ENCODE measurements around the gene CTDNEP1.

CTDNEP1 gene

DNA sequence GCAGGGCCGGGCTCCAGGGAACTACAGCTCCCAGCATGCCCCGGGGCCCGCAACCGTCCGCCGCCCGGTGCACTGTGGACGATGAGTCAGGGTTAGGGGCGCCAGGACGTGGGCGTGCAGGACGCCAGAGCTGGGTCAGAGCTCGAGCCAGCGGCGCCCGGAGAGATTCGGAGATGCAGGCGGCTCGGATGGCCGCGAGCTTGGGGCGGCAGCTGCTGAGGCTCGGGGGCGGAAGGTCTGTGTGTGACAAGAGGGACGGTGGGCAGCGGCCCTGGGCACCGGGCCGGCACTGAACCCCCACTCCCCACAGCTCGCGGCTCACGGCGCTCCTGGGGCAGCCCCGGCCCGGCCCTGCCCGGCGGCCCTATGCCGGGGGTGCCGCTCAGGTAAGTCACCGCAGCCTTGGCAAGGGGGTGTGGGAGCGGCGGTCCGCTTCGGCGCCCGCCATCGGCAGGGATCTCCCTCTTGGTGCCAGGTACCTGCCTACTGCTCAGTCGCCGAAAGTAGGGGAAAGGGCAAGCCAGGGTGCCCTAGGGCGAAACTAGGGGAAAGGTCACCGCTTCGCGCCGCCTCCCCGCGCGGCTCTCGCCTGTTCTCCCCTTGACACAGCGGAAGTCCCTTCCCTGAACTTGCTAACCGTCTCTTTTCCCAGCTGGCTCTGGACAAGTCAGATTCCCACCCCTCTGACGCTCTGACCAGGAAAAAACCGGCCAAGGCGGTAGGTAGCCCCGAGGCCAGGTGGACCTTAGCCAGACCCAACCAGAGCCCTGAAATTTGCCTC, 31.5 kb downstream of the CTDNEP1 start, which contains the start of the genes ACADVL and DLG4:
ACADVL (plus strand) TSS at position 127 of the 781 bp plus-strand sequence; CDS start at position 174, 47 bp downstream.
DLG4 (minus strand) TSS at position 25 of the 781 bp plus-strand sequence.
- Histone ChIP-seq H3K4me3 (ENCODE audit: low read length in 2 of 2) (peak within 1 kb of the TSS; percentile 87 to 93), H3K36me3 (ENCODE audit: control insufficient read depth in 2 of 2, insufficient read depth in 2 of 2, low read length in 2 of 2) (peaks cover 25 to 26% of the 10 kb centered on the region in 2 donors), H3K9me3 (ENCODE audit: control insufficient read depth in 2 of 2, low read length in 2 of 2) (no peaks in the 10 kb centered on the region), H3K27me3 (ENCODE audit: control insufficient read depth in 1 of 2, insufficient read depth in 2 of 2, low read length in 2 of 2) (no peaks in the 10 kb centered on the region), H3K27ac (ENCODE audit: low read length) (peak within 1 kb of the TSS; percentile 96), H3K4me1 (ENCODE audit: control insufficient read depth, insufficient read depth, low read length) (peaks cover 62% of the 10 kb centered on the region), H3K9ac (ENCODE audit: low read length in 2 of 2) (peak within 1 kb of the TSS; percentile 92)

DNA sequence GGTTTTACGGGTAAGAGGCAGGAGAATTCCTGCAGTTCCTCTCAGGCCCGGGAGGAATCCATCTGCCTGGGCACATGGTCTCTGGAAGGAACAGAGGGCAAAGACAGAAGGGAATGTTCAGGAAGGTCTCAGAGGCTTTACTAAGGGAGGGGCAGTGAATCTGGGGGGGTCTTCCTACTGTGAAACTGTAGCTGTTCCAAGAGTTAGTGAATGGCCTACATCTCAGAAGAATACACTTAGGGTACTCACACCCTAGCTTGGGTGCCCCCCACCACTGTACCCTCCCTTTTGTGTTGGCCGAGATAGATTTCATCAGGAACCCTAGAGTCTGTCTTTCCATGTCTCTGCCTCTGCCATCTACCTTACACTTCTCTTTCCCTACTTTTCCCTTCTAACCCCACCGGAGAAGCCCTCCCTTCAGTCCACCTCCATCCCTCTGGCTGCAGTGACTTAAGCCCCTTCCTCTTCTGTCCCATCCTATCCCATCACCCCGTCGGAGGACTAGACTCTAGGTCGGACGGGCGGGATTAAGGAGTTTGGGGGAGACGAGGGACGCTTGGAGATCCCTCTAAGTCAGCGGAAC, 32.2 kb downstream of the CTDNEP1 start:
- Histone ChIP-seq H3K4me1 (ENCODE audit: control insufficient read depth, insufficient read depth, low read length) (peaks cover 68% of the 10 kb centered on the region), H3K9me3 (ENCODE audit: control insufficient read depth in 2 of 2, low read length in 2 of 2) (no peaks in the 10 kb centered on the region), H3K27ac (ENCODE audit: low read length) (peak overlapping the region; percentile 96), H3K36me3 (ENCODE audit: control insufficient read depth in 2 of 2, insufficient read depth in 2 of 2, low read length in 2 of 2) (peaks cover 21 to 22% of the 10 kb centered on the region in 2 donors), H3K27me3 (ENCODE audit: control insufficient read depth in 1 of 2, insufficient read depth in 2 of 2, low read length in 2 of 2) (no peaks in the 10 kb centered on the region), H3K9ac (ENCODE audit: low read length in 2 of 2) (peak overlapping the region; percentile 92), H3K4me3 (ENCODE audit: low read length in 2 of 2) (peak overlapping the region; percentile 87 to 93)

DNA sequence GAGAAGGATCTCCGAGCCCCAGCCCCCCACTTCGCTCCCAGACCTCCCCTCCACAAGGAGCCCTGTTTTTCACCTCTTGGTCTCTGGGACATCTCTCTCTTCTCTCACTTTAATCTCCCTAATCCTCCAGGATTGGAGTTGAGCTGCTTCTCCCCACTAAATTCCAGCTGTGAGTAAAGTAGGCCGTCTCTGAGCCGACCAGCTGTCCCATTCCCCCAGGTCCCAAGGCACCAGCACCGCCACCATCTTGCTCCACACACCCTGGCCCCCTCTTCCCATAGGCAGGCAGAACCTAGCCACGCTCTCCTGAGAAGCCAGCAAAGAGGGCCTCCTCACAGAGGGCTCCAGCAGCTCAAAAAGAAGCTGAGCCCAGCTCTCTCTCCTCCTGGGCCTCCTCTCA, 32.8 kb downstream of the CTDNEP1 start:
- peaks cover 73% of the 10 kb centered on the region for H3K4me1 ChIP-seq (ENCODE audit: control insufficient read depth, insufficient read depth, low read length)
- no peaks in the 10 kb centered on the region for H3K9me3 ChIP-seq (ENCODE audit: control insufficient read depth in 2 of 2, low read length in 2 of 2)
- peak overlapping the region in 1 of 2 donors; percentile 36 for H3K9ac ChIP-seq (ENCODE audit: low read length in 2 of 2)
- H3K4me3 ChIP-seq (ENCODE audit: low read length in 2 of 2) = no peak overlapping the region
- peaks cover 16 to 17% of the 10 kb centered on the region in 2 donors for H3K36me3 ChIP-seq (ENCODE audit: control insufficient read depth in 2 of 2, insufficient read depth in 2 of 2, low read length in 2 of 2)
- H3K27me3 ChIP-seq (ENCODE audit: control insufficient read depth in 1 of 2, insufficient read depth in 2 of 2, low read length in 2 of 2) = no peaks in the 10 kb centered on the region
- H3K27ac ChIP-seq (ENCODE audit: low read length) = peak overlapping the region; percentile 96

DNA sequence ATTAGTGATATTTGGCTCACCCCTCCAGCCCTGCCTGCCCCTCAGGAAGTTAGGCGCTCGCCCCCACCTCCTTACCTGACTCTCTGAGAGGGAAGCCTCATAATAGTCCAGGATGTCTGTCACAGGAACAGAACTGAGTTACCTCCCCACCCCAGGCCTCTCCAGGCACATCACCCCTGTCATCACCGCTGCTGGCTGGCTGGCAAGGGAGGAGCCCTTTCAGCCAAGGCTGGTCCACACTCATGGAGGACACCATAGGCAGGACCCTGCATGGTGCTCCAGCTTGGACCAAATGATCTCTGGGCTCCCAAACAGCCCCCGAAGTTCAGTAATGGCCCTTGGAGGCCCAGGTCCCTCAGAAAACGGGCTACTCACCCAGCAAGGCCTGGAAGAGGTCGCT, 33.4 kb downstream of the CTDNEP1 start:
- H3K36me3 ChIP-seq (ENCODE audit: control insufficient read depth in 2 of 2, insufficient read depth in 2 of 2, low read length in 2 of 2) = peaks cover 11% of the 10 kb centered on the region in 2 donors
- H3K27ac ChIP-seq (ENCODE audit: low read length) = peak overlapping the region; percentile 68
- H3K9me3 ChIP-seq (ENCODE audit: control insufficient read depth in 2 of 2, low read length in 2 of 2) = no peaks in the 10 kb centered on the region
- peaks cover 76% of the 10 kb centered on the region for H3K4me1 ChIP-seq (ENCODE audit: control insufficient read depth, insufficient read depth, low read length)
- H3K27me3 ChIP-seq (ENCODE audit: control insufficient read depth in 1 of 2, insufficient read depth in 2 of 2, low read length in 2 of 2) = no peaks in the 10 kb centered on the region
- H3K4me3 ChIP-seq (ENCODE audit: low read length in 2 of 2) = peak overlapping the region; percentile 67 to 74
- peak overlapping the region; percentile 62 to 70 for H3K9ac ChIP-seq (ENCODE audit: low read length in 2 of 2)

DNA sequence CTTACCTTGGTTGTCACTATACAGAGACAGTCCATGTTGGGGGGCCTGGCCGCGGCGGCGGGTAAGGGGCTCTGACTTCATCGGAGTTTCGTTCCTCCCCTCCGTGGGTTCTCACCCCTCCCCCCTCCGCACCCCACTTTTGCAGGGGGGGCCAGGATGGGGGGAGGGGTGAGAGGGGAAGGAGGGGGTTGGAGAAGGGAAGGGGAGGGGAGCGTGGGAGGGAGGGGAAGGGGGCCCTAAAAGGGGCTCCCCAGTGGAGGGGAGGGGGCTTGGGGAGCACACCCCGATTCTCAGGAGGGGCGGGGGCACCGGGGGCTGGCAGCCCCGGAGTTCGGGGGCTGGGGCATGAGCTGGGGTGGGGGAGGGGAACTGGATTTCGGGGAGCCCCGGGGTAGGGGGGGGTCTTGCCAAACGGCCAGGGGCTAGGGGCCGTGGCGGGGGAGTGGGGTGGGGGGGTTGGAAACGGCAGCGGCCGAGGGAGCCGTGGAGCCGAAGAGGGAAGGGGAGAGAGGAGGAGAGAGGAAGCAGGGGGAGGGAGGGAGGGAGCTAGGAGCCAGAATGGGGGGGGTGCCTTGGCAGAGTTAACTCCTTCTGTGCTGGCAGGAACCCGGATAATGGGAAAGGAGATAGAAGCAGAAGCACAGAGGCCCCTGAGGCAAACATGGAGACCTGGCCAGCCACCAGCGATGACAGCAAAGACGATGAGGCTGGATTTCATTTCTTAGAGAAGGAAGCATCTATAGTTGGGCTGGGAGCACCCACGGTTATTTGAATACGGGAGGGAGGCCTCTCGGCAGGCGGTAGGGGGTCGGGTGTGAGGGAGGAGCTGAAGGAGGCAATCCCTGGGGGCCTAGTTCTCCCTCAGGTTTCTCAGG, 34.2 kb downstream of the CTDNEP1 start:
- Histone ChIP-seq H3K9me3 (ENCODE audit: control insufficient read depth in 2 of 2, low read length in 2 of 2) (no peaks in the 10 kb centered on the region), H3K27me3 (ENCODE audit: control insufficient read depth in 1 of 2, insufficient read depth in 2 of 2, low read length in 2 of 2) (no peaks in the 10 kb centered on the region), H3K4me3 (ENCODE audit: low read length in 2 of 2) (peak overlapping the region; percentile 67 to 74), H3K36me3 (ENCODE audit: control insufficient read depth in 2 of 2, insufficient read depth in 2 of 2, low read length in 2 of 2) (peaks cover 3% of the 10 kb centered on the region in 2 donors), H3K27ac (ENCODE audit: low read length) (peak overlapping the region; percentile 80), H3K4me1 (ENCODE audit: control insufficient read depth, insufficient read depth, low read length) (peaks cover 75% of the 10 kb centered on the region), H3K9ac (ENCODE audit: low read length in 2 of 2) (peak overlapping the region; percentile 62 to 71)

DNA sequence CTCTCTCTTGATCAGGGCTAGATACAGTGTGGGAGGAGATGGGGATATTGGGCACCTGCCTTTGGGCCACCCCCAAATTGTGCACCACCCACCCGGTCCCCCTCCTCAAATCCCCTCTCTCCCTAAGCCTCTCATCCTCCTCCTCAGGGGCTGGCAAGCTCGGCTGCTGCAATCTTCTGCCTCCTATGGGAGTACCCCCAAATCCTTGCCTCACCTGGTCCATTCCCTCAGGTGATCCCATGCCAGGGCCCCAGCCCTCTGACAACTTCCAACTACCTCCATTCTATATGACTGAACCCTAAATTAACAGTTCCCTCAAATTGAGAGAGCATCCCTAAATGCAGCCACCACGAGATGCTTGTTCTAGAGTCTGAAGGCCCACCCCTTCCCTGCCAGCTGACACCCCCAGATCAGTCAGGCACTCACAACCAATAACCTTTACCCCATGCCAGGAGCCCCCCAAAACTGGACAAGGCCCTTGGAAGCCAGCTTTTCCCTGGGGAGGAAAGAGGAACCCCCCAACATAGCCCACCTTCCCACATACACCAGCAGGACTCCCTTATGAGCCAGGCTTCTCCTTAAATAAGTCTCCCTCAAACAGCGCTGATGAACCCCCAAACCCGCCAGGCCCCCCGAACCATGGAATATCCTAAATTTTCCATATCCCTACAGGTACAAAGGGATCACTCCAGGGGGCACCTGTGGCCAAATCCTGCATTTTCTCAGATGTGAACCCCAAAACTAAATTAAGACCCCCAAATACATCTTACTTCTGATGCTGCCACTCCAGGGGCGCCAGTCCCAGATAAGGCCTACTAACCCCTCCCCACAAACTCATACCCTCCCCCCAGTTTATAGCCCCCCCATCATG, 35.1 kb downstream of the CTDNEP1 start:
- Histone ChIP-seq H3K4me1 (ENCODE audit: control insufficient read depth, insufficient read depth, low read length) (peaks cover 69% of the 10 kb centered on the region), H3K4me3 (ENCODE audit: low read length in 2 of 2) (peak overlapping the region; percentile 56 to 65), H3K36me3 (ENCODE audit: control insufficient read depth in 2 of 2, insufficient read depth in 2 of 2, low read length in 2 of 2) (no peaks in the 10 kb centered on the region), H3K9me3 (ENCODE audit: control insufficient read depth in 2 of 2, low read length in 2 of 2) (no peaks in the 10 kb centered on the region), H3K9ac (ENCODE audit: low read length in 2 of 2) (peak overlapping the region; percentile 51 to 71), H3K27ac (ENCODE audit: low read length) (peak overlapping the region; percentile 80), H3K27me3 (ENCODE audit: control insufficient read depth in 1 of 2, insufficient read depth in 2 of 2, low read length in 2 of 2) (no peaks in the 10 kb centered on the region)

DNA sequence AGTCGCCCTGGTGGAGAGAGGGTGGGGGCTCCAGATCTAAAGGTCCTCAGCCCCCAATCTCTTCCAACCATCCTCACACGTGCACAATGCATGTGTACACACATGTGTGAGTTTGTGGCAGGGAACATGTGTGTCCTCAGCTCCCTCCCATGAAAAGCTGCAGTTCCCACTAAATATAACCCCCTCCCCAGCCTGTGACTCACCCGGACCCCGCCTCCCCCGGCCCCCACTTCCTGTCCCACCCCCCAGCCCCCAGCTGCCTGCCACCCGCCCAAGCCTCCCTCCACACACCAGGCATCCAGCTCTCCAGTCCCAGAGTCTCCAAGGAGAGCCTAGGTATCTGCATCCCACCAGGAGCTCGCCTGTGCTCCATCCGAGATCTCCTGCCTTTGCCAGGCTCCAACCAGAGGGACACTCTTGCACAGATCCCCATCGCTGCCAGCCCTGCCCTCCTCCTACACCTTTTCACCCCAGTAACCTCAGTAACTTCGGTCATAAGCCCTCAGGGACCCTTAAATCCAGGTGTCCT, 35.8 kb downstream of the CTDNEP1 start:
- peaks cover 67% of the 10 kb centered on the region for H3K4me1 ChIP-seq (ENCODE audit: control insufficient read depth, insufficient read depth, low read length)
- peak overlapping the region; percentile 68 to 83 for H3K4me3 ChIP-seq (ENCODE audit: low read length in 2 of 2)
- H3K9ac ChIP-seq (ENCODE audit: low read length in 2 of 2) = peak overlapping the region; percentile 36 to 37

DNA sequence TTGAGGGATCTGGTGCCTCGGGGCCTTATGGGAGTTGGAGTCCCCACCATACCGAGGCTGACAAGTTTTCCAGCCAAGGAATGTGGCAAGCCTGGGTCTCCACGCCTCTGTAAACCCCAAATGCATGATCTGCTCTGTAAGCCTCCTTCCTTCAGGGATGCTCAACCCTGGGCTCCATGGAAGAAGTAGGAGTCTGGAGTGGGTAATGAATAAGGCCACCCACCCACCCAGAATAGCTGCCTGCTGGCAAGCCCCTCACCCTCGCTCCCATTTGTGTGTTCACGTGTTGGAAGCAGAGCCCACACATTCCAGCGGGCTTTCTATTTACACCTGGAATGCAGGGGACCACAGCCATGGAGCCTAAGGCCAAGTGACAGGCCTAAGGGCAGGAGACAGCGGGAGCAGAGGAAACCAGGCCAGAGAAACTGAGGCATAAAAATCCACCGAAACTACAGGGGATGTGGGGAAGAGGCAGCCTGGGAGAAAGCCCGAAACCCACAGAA, 36.3 kb downstream of the CTDNEP1 start:
- H3K27me3 ChIP-seq (ENCODE audit: control insufficient read depth in 1 of 2, insufficient read depth in 2 of 2, low read length in 2 of 2) = no peaks in the 10 kb centered on the region
- no peaks in the 10 kb centered on the region for H3K9me3 ChIP-seq (ENCODE audit: control insufficient read depth in 2 of 2, low read length in 2 of 2)
- H3K9ac ChIP-seq (ENCODE audit: low read length in 2 of 2) = peak overlapping the region in 1 of 2 donors; percentile 37
- H3K4me1 ChIP-seq (ENCODE audit: control insufficient read depth, insufficient read depth, low read length) = peaks cover 61% of the 10 kb centered on the region
- peak overlapping the region; percentile 70 for H3K27ac ChIP-seq (ENCODE audit: low read length)
- peak overlapping the region; percentile 68 to 83 for H3K4me3 ChIP-seq (ENCODE audit: low read length in 2 of 2)
- H3K36me3 ChIP-seq (ENCODE audit: control insufficient read depth in 2 of 2, insufficient read depth in 2 of 2, low read length in 2 of 2) = no peaks in the 10 kb centered on the region

More for the DNA sequence above, 35.8 kb downstream of the CTDNEP1 start:
- Histone ChIP-seq H3K27me3 (ENCODE audit: control insufficient read depth in 1 of 2, insufficient read depth in 2 of 2, low read length in 2 of 2) (no peaks in the 10 kb centered on the region), H3K9me3 (ENCODE audit: control insufficient read depth in 2 of 2, low read length in 2 of 2) (no peaks in the 10 kb centered on the region), H3K36me3 (ENCODE audit: control insufficient read depth in 2 of 2, insufficient read depth in 2 of 2, low read length in 2 of 2) (no peaks in the 10 kb centered on the region), H3K27ac (ENCODE audit: low read length) (peak overlapping the region; percentile 80)

DNA sequence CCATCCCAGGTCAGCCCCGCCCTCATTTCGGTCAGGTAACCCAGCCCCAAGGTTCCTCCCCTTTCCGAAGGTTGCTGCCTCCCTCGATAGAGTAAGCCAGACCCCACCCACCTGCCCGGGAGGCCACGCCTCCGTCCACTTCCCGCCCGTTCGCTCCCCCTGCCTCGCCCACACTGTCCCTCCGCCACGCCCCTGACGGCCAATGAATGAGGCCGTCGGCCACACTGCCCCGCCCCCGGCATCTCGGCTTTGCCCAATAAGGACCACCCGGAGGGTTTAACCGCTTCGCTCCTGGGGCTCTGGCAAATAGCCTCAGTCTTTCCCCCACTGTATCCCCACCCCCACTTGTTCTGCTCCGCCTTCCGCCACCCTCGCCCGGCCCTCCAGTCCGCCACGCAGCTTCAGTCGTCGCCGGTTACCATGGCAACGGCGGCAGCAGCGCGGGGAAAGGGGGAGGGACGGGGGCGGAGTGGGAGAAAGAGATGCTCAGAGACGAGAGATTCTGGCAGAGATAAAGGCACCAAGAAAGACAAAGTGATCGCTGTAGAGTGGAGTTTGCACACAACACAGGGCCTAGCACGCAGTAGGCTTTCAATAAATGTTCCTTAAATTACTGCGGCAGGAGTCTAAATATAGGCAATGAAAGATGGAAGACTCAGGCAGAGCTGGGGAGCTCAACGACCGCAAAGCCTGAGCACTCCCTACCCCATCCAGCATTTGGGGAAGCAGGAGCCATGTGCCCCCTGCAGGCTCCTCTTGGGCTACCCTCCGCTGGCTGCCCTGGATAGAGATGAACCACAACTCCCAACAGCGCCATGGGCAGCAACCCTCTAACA, 37.0 kb downstream of the CTDNEP1 start:
- peak overlapping the region; percentile 70 for H3K27ac ChIP-seq (ENCODE audit: low read length)
- H3K4me3 ChIP-seq (ENCODE audit: low read length in 2 of 2) = peak overlapping the region; percentile 68 to 83
- no peaks in the 10 kb centered on the region for H3K36me3 ChIP-seq (ENCODE audit: control insufficient read depth in 2 of 2, insufficient read depth in 2 of 2, low read length in 2 of 2)
- H3K4me1 ChIP-seq (ENCODE audit: control insufficient read depth, insufficient read depth, low read length) = peaks cover 58% of the 10 kb centered on the region
- H3K9me3 ChIP-seq (ENCODE audit: control insufficient read depth in 2 of 2, low read length in 2 of 2) = no peaks in the 10 kb centered on the region
- H3K9ac ChIP-seq (ENCODE audit: low read length in 2 of 2) = peak overlapping the region; percentile 46 to 64
- no peaks in the 10 kb centered on the region for H3K27me3 ChIP-seq (ENCODE audit: control insufficient read depth in 1 of 2, insufficient read depth in 2 of 2, low read length in 2 of 2)

All from stomach smooth muscle (tissue), 2 donors.